Stimulated activated effector memory CD8-positive, alpha-beta T cell treated with anti-CD3 and anti-CD28 coated beads, Interleukin-12 subunit alpha, Interleukin-12 subunit beta, amount 100 ng/mL, for 72 hours (primary cell): ENCODE data around the gene KIRREL1.

Experiments
- ATAC-seq: fragments of 150-1000 bp; cut with Tn5 transposase; 2 replicates; pipeline ENCODE4 v1.10.0; 2021
- DNase-seq, 2 donors: peaks; one replicate each; pipeline ENCODE4 v3.0.0; 2021 to 2022; ENCODE audit warnings: low spot score in 2 of 2
- H3K27ac Mint-ChIP-seq: one replicate; pipeline ENCODE4 v1.8.0; 2022; ENCODE audit warnings: mild to moderate bottlenecking, mixed read lengths
- H3K36me3 Mint-ChIP-seq: one replicate; pipeline ENCODE4 v1.8.0; 2022; ENCODE audit warnings: mild to moderate bottlenecking, mixed read lengths
- H3K4me1 Mint-ChIP-seq: one replicate; pipeline ENCODE4 v1.8.0; 2022; ENCODE audit warnings: mixed read lengths
- H3K4me3 Mint-ChIP-seq: one replicate; pipeline ENCODE4 v1.8.0; 2022; ENCODE audit warnings: mild to moderate bottlenecking, mixed read lengths
- H3K9me3 Mint-ChIP-seq: one replicate; pipeline ENCODE4 v1.8.0; 2022; ENCODE audit warnings: mixed read lengths

Gene KIRREL1

DNA sequence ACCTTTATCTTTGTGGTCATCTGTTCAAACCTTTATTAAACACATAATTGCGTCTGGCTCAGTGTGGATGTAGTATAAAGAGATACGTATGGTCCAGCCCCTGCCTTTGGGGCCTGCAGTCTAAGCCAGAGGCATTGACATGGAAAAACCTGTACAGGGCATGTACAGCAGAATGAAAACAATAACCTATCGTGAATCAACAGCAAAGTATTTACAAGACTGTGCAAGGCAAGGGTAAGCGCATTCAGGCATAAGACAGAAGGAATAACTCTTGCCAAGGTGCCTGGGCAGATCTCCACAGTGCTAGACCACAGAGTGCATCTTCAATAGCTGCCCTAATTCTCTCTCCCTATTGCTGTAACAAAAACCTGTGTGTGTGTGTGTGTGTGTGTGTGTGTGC lies 35.5 kb downstream of the KIRREL1 start:
- no peak for DNase-seq
- H3K9me3 Mint-ChIP-seq, result no peaks in the 10 kb centered on the region
- H3K4me3 Mint-ChIP-seq, result no peak overlapping the region
- H3K4me1 Mint-ChIP-seq, result no peaks in the 10 kb centered on the region
- H3K36me3 Mint-ChIP-seq, result no peaks in the 10 kb centered on the region
- ATAC-seq, result no peak
- no peak overlapping the region for H3K27ac Mint-ChIP-seq

DNA sequence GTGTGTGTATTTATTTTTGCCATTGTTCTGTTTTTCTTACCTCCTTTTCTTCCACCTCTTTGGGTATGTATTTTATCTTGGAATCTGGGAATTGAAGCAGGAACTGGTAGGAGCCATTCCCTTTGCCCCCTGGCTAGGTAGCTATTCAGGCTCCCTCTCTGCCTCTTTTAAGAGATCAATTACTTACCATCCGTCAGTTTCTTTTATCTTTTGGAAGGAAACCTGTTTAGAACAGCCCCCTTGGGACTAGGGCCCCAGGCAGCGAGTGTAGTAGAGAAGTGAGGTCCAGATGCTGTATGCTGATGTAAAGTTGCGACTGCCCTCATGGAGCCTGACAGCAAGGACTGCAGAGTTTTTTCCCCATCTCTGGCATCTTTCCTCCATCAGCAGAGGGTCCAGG lies 41.6 kb downstream of the KIRREL1 start:
- Mint-ChIP-seq H3K4me3 (no peak overlapping the region), H3K9me3 (no peaks in the 10 kb centered on the region), H3K4me1 (no peaks in the 10 kb centered on the region), H3K36me3 (no peaks in the 10 kb centered on the region), H3K27ac (no peak overlapping the region)
- no peak for DNase-seq
- ATAC-seq, result no peak

DNA sequence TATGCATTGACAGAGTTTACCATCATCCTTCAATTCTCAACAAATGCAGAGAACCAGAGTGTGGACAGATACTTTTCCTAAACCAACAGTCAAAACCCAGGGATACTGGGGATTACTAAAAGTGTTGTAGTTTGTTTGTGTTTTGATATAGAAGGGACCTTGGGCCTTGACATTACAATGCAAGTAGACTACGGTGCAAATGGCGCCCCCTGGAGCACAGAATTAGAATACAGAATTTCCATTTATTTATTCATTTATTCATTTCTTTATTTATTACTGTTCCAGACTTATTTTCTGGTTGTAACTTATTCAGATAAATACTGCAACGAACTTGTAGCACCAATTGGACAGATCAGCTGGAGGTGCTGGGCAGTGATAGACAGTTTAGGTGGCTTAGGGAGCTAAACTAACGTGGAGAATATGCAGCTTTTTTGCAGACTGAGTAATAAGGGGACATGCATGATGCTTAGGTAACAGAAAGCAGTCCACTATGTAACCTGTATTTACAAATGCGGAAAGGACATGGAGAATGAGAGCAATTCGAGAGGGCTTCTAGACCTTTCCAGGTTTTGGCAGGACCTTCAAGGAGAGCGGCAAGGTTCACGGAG lies 42.6 kb downstream of the KIRREL1 start:
- DNase-seq, result no peak
- H3K27ac Mint-ChIP-seq, result no peak overlapping the region
- H3K4me1 Mint-ChIP-seq, result no peaks in the 10 kb centered on the region

DNA sequence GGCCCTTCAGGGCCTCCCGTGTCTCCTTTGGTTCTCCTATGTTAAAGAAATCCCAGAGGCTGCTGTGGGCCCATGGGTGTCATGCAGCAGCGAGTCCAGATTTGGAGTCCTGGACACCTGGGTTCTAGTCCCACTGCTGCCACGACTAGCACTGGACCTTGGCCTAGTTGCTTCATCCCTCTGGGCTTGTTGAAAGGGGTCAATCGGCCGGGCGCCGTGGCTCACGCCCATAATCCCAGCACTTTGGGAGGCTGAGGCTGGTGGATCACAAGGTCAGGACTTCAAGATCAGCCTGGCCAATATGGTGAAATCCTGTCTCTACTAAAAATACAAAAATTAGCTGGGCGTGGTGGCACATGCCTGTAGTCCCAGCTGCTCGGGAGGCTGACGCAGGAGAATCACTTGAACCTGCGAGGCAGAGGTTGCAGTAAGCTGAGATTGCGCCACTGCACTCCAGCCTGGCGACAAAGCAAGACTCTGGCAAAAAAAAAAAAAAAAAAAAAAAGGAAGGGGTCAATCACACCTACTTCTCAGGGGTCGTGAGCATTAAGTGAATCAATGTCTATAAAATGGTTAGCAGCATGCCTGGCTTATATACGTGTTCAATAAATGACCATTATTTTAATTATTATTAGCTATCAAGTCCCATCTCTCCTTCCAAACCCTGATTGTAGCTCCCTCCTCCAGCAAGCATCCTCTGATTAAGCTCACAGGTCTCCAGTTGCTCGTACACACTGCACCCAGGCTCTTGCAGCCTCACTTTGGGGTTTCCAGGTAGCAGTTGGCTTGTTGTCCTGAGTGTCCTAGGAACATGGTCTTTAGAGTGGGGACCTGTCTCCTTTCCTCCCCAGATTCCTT lies 43.8 kb downstream of the KIRREL1 start:
- H3K27ac Mint-ChIP-seq, result no peak overlapping the region
- H3K9me3 Mint-ChIP-seq, result no peaks in the 10 kb centered on the region
- no peaks in the 10 kb centered on the region for H3K36me3 Mint-ChIP-seq
- no peak overlapping the region for H3K4me3 Mint-ChIP-seq
- ATAC-seq, result no peak
- no peak for DNase-seq
- no peaks in the 10 kb centered on the region for H3K4me1 Mint-ChIP-seq

More for the DNA sequence above, 42.6 kb downstream of the KIRREL1 start:
- no peak overlapping the region for H3K4me3 Mint-ChIP-seq
- H3K9me3 Mint-ChIP-seq, result no peaks in the 10 kb centered on the region
- no peak for ATAC-seq
- no peaks in the 10 kb centered on the region for H3K36me3 Mint-ChIP-seq

DNA sequence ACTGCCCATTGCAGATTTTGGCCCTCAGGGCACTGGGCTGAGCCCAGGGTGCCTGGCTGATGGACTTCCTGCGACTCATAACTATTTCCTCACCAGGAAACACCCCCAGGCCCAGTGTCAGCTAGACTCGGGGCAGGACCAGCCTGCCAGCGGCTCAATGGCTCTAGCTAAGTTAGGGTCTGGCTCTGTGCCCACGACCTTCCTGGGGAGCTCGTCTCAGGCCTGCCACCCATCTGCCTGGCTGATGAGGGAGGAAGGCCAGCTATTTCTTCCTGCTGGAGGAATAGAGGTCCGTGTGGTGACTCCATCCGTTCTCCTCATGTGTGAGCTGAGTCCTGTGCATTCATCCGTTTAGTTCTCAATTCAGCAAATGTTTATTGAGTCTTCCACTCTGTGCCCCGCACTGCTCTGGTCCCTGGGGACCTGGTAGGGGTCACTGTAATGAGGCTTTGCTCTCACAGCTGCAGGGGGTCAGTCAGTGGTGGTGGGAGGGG lies 44.5 kb downstream of the KIRREL1 start:
- no peak for ATAC-seq
- no peaks in the 10 kb centered on the region for H3K9me3 Mint-ChIP-seq
- no peak overlapping the region for H3K27ac Mint-ChIP-seq

DNA sequence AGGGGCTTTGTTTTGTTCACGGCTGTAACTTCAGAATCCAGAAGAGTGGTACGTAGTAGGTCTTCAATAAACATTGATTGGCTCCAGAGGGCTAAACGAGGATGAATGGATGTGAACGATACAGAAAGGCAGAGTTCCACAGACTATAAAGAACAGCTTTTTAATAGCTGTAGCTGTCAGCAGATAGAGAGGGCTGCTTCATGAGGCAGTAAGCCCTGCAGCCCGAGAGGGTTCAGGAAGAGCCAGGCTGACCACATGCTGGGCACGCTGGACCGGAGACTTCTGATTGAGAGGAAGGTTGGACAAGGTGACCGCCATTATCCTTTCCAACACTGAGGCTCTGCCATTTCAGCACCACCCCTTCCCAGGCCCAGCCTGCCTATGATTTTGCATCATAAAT lies 45.3 kb downstream of the KIRREL1 start:
- H3K4me1 Mint-ChIP-seq, result no peaks in the 10 kb centered on the region
- no peak overlapping the region for H3K27ac Mint-ChIP-seq
- no peak overlapping the region for H3K4me3 Mint-ChIP-seq
- DNase-seq, result no peak
- H3K9me3 Mint-ChIP-seq, result no peaks in the 10 kb centered on the region
- ATAC-seq, result no peak
- no peaks in the 10 kb centered on the region for H3K36me3 Mint-ChIP-seq

More for the DNA sequence above, 44.5 kb downstream of the KIRREL1 start:
- DNase-seq, result no peak
- no peaks in the 10 kb centered on the region for H3K36me3 Mint-ChIP-seq
- no peaks in the 10 kb centered on the region for H3K4me1 Mint-ChIP-seq
- H3K4me3 Mint-ChIP-seq, result no peak overlapping the region

DNA sequence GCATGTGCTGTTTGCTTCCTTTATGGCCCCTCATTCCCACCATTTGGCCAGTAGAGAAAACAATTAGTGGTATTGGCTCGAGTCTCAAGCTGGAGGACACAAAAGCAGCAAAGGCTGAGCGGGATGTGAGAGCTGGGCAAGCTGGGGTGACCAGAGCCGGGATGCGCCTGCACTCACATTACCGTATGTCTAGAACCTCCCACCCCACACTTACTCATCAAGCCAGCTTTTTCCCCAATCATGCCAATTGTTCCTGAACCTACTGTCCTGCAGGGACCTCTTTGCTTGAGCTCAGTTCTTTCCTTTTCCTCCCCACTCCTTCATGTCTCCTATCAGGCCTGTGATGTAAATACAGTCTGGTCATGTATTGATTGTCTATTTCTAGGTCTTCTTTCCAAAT lies 45.9 kb downstream of the KIRREL1 start:
- no peaks in the 10 kb centered on the region for H3K4me1 Mint-ChIP-seq
- no peaks in the 10 kb centered on the region for H3K9me3 Mint-ChIP-seq
- DNase-seq, result no peak
- H3K36me3 Mint-ChIP-seq, result no peaks in the 10 kb centered on the region
- no peak overlapping the region for H3K4me3 Mint-ChIP-seq
- H3K27ac Mint-ChIP-seq, result no peak overlapping the region
- ATAC-seq, result no peak

DNA sequence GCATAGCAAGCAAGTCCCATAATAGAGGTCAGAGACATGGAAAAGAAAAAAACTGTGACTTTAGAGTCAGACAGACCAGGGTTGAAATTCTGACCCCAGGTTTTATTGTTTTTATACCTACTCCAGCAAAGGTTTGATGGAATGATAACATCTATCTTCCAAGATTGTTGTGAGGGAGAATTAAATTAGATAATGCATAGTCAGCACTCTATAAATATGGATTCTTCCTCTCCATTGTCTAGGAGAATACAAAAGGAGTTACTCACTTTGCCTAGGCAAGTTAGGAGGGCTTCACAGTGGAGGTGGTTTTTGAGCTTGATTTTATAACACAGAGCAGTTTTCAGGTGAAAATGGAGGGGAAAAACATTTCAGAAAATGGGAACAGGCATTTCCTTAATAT lies 46.9 kb downstream of the KIRREL1 start:
- Mint-ChIP-seq H3K9me3 (no peaks in the 10 kb centered on the region), H3K4me3 (no peak overlapping the region), H3K4me1 (no peaks in the 10 kb centered on the region), H3K27ac (no peak overlapping the region), H3K36me3 (no peaks in the 10 kb centered on the region)
- ATAC-seq, result no peak
- no peak for DNase-seq

DNA sequence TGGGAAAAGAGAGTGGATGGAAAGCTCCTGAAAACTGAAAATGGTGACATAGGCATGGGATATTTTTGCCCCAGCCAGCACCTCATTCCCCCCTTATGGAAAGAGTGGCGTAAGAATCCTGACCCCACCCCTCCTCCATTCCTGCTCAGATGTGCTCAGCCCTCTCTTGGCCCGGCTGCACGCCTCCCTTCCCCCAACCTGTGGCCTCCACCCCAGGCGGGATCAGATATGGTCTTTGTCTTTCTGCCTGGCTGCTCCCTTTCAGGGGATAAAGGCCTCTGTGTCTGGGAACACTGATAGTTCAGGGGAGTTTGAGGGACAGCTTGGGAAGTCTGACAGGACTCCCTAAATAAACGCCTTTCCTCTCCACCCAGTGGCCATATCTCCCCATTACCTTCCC lies 49.8 kb downstream of the KIRREL1 start:
- Mint-ChIP-seq H3K4me3 (no peak overlapping the region), H3K36me3 (no peaks in the 10 kb centered on the region), H3K9me3 (no peaks in the 10 kb centered on the region), H3K27ac (no peak overlapping the region), H3K4me1 (no peaks in the 10 kb centered on the region)
- no peak for ATAC-seq
- no peak for DNase-seq

DNA sequence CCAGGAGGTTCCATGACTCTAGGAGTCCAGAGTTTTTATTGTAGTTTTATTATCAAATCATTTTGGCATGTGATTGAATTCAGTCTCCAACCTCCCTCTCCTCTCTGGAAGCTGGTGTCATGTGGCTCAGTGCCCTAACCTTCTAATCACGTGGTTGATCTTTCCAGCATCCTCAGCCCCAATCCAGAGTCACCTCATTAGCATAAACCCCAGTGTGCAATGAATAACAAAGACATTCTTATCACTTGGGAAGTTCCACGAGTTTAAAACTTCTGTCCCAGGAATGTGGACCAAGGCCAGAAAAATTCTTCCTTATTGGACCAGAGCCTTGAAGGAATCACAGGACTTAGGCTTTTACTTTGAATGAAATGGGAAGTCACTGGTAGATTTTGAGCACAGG lies 52.2 kb downstream of the KIRREL1 start:
- H3K4me1 Mint-ChIP-seq, result no peaks in the 10 kb centered on the region
- ATAC-seq, result no peak
- H3K27ac Mint-ChIP-seq, result no peak overlapping the region
- no peak overlapping the region for H3K4me3 Mint-ChIP-seq
- no peaks in the 10 kb centered on the region for H3K36me3 Mint-ChIP-seq
- no peak for DNase-seq
- no peaks in the 10 kb centered on the region for H3K9me3 Mint-ChIP-seq

DNA sequence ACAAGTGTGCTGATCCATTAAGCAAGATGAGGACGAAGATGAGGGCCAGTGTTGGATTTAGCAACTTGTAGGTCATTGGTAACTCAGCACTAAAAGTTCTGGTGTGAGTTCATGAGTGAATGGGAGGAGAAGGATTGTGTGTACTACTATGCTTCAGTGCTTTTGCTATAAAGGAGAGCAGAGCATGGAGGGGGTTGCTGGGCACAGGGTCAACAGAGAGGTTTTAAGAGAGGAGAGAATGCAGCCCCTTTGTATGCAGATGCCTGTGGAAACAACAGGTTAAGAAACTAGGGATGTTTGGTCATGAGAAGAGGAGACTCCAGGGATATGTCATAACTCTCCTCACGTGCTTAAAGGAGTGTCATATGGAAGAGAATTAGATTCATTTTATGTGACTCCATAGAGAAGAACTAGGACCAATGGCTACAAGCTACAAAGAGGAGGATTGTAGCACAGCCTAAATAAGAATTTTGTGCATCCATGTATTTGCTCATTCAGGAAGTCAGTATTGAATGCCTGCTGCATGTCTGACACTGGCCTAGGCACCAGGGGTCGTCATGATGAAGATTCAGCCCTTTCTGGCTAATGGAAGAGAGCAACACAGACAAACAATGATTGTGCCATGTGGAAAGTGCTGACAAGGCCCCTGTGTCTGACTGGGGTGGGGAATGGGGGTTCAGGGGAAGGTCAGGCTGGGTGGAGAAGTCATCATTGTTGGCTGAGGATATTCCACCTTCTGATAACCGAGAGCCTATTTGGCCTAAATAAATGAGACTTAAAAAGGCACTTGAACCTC lies 53.5 kb downstream of the KIRREL1 start:
- Mint-ChIP-seq H3K36me3 (no peaks in the 10 kb centered on the region), H3K4me1 (no peaks in the 10 kb centered on the region), H3K4me3 (no peak overlapping the region), H3K27ac (no peak overlapping the region), H3K9me3 (no peaks in the 10 kb centered on the region)
- no peak for ATAC-seq
- no peak for DNase-seq

DNA sequence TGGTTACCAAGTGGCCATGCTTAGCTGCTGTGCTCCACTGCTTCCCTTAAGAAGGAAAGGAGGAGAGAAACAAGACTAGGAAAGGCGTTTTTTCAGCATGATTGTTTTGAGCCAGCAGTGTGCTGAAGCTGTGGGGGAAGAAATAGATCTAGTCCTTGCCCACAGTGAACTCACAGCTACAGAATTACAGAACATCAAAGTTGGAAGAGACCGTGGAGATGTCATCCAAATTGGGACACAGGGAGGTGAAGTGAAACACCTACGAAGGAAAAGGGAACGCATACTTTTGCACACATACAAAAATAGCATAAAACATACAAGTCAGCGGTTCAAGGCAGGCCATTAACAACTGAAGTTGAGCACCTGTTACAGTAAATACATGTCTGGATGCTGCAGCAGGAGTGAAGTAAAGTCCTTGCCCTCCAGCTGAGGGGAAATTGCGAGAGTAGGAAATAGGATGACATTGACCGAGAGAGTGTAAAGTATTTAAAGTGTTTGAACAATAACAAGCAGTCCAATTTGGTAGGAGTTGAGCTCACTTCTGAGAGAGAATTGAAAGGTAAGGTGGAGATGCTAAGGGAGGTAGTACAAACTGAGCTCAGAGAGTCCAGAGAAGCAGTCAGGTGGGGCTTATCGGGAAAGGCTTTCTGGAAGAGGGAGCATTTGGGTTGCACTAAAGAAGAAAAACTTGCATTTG lies 55.1 kb downstream of the KIRREL1 start:
- ATAC-seq, result no peak
- H3K4me3 Mint-ChIP-seq, result no peak overlapping the region
- DNase-seq, result no peak
- no peaks in the 10 kb centered on the region for H3K36me3 Mint-ChIP-seq
- no peaks in the 10 kb centered on the region for H3K4me1 Mint-ChIP-seq
- no peak overlapping the region for H3K27ac Mint-ChIP-seq
- no peaks in the 10 kb centered on the region for H3K9me3 Mint-ChIP-seq

DNA sequence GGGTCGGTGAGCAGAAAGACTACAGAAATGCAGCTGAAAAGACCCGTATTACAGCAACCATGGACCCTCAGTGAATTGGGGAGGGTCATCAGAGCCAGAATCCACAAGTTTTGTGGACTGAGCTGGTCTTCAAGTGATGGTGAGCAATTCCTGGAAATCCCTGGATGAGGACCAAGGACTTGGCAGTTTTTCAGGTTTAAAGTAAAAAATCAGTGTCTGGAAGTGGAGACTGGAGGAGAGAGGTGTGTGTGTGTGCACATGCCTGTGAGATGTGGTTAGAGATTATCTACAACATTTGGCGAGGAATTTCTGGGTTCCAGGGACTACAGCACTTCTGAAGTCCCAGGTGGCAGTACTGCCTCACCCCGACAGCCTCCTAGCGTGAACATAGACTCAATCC lies 56.4 kb downstream of the KIRREL1 start:
- DNase-seq (no peak), ATAC-seq (no peak)
- Mint-ChIP-seq H3K9me3 (no peaks in the 10 kb centered on the region), H3K4me3 (no peak overlapping the region), H3K4me1 (no peaks in the 10 kb centered on the region), H3K27ac (no peak overlapping the region), H3K36me3 (no peaks in the 10 kb centered on the region)

DNA sequence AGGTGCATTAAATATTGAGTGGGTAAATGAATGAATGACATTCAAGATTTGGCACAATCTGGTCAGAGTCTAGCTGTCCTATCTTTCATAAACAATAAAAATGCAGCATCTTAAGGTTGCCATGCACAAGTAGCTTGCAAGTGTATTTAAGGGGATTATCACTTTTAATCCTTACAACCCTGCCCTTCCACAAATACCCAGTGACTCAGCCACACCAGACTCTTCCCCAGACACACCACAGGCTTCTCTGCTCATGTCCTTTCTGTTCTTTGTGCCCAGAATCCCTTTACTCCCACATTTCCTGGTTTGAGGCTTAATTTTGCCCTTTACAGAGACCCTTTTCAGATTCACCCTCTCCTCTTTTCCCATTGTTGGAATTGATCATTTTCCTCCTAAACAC lies 59.8 kb downstream of the KIRREL1 start:
- H3K27ac Mint-ChIP-seq, result no peak overlapping the region
- H3K36me3 Mint-ChIP-seq, result no peaks in the 10 kb centered on the region
- DNase-seq, result no peak
- no peak for ATAC-seq
- no peaks in the 10 kb centered on the region for H3K4me1 Mint-ChIP-seq
- no peak overlapping the region for H3K4me3 Mint-ChIP-seq
- no peaks in the 10 kb centered on the region for H3K9me3 Mint-ChIP-seq

DNA sequence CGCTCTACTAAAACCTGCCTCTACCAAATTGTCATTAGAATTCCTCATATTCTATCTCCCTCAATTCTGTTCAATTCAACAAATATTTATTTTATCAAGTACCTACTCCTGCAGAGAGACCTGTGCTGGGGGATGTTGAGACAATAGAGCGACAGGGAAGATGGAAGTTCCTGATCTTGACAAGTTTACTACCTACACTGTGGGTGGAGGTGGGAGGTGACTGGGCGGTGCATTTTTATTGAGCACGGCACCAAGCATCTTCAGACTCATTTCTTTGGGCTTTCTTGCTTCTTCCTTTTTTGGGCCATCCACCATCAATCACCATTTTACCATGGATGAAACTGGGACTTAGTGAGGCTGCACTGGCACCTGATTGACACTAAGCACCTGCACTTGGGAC lies 61.3 kb downstream of the KIRREL1 start:
- H3K4me1 Mint-ChIP-seq, result no peaks in the 10 kb centered on the region
- H3K27ac Mint-ChIP-seq, result no peak overlapping the region
- no peaks in the 10 kb centered on the region for H3K36me3 Mint-ChIP-seq
- no peak for ATAC-seq
- no peak for DNase-seq
- no peak overlapping the region for H3K4me3 Mint-ChIP-seq
- H3K9me3 Mint-ChIP-seq, result no peaks in the 10 kb centered on the region
